IMR-90 (cell line): ENCODE measurements around the gene GOSR1. TPM values are rescaled to one million over a fixed set of nuclear protein-coding genes. Genes with fewer than 3 reads are reported as not detected.

Source experiments
- ATAC-seq: fragments of 200-7000 bp; cut with Tn5 transposase; 2 replicates; pipeline ENCODE4 v1.9.1; 2020; ENCODE audit warnings: low read depth, mild to moderate bottlenecking, moderate library complexity
- BruUV-seq: library from RNA; stranded (reverse); fragments of 400-500 nt; replicated peaks from 2 replicates; lab custom pipeline; 2021; lab: Mats Ljungman, UMichigan
- CTCF ChIA-PET: fragments of 300-600 bp; formaldehyde crosslinking; extraction: SDS; loops from one replicate; lab custom pipeline; 2021; ENCODE audit warnings: antibody characterized with exemption; lab: Yijun Ruan, JAX
- POLR2A ChIA-PET: fragments of 300-600 bp; sonication (Branson Sonifier 250); formaldehyde crosslinking; loops from one replicate; lab custom pipeline; 2022; ENCODE audit warnings: antibody characterized with exemption; ENCODE audit not compliant: unreplicated experiment; lab: Charles Lee
- DNase-seq: peaks from one replicate; pipeline ENCODE4 v3.0.0; 2013
- H2AFZ ChIP-seq: replicated peaks from 2 replicates; pipeline ENCODE3; 2013; ENCODE audit warnings: low read length, mild to moderate bottlenecking; ENCODE audit not compliant: poor library complexity
- H2AK5ac ChIP-seq: 2 replicates; pipeline ENCODE4 v1.6.1; 2013; ENCODE audit warnings: low read depth, low read length, inconsistent platforms
- H2AK9ac ChIP-seq: replicated peaks from 2 replicates; pipeline ENCODE3; 2013; ENCODE audit warnings: mild to moderate bottlenecking, low read depth, low read length, moderate library complexity; ENCODE audit not compliant: poor library complexity
- H2BK120ac ChIP-seq: 2 replicates; pipeline ENCODE4 v1.6.1; 2013; ENCODE audit warnings: low read depth, low read length, inconsistent platforms
- H2BK15ac ChIP-seq: 3 replicates; pipeline ENCODE4 v1.6.1; 2013; ENCODE audit warnings: low read depth, low read length, inconsistent platforms
- H2BK20ac ChIP-seq: 2 replicates; pipeline ENCODE4 v1.6.1; 2013; ENCODE audit warnings: low read depth, mild to moderate bottlenecking, inconsistent platforms, low read length, moderate library complexity
- H2BK5ac ChIP-seq: 2 replicates; pipeline ENCODE4 v1.6.1; 2013; ENCODE audit warnings: mild to moderate bottlenecking, low read depth, low read length, inconsistent platforms; ENCODE audit not compliant: poor library complexity, severe bottlenecking
- H3K14ac ChIP-seq: replicated peaks from 2 replicates; pipeline ENCODE4 v1.6.1; 2013; ENCODE audit warnings: low read depth, low read length, inconsistent platforms
- H3K18ac ChIP-seq: 2 replicates; pipeline ENCODE4 v1.6.1; 2013; ENCODE audit warnings: low read depth, low read length, control low read depth
- H3K23ac ChIP-seq: 2 replicates; pipeline ENCODE4 v1.6.1; 2013; ENCODE audit warnings: low read depth, low read length, inconsistent platforms
- H3K27ac ChIP-seq: 2 replicates; pipeline ENCODE4 v1.5.1; 2013; ENCODE audit warnings: mild to moderate bottlenecking, control low read depth, low read length; ENCODE audit not compliant: insufficient read depth
- H3K27me3 ChIP-seq: 2 replicates; pipeline ENCODE4 v1.6.1; 2013; ENCODE audit warnings: low read length; ENCODE audit not compliant: control insufficient read depth, insufficient read depth
- H3K36me3 ChIP-seq: 2 replicates; pipeline ENCODE4 v1.6.1; 2013; ENCODE audit warnings: low read length, mixed read lengths; ENCODE audit not compliant: control insufficient read depth, insufficient read depth
- H3K4ac ChIP-seq: 2 replicates; pipeline ENCODE4 v1.6.1; 2013; ENCODE audit warnings: low read depth, low read length, inconsistent platforms
- H3K4me1 ChIP-seq: 2 replicates; pipeline ENCODE4 v1.6.1; 2013; ENCODE audit warnings: low read length, mixed read lengths; ENCODE audit not compliant: control insufficient read depth, insufficient read depth
- H3K4me2 ChIP-seq: 2 replicates; pipeline ENCODE4 v1.6.1; 2013; ENCODE audit warnings: low read depth, mild to moderate bottlenecking, control low read depth, low read length, moderate library complexity
- H3K4me3 ChIP-seq: 2 replicates; pipeline ENCODE4 v1.5.1; 2013; ENCODE audit warnings: low read depth, mild to moderate bottlenecking, control low read depth, low read length, moderate library complexity; ENCODE audit not compliant: insufficient read depth
- H3K56ac ChIP-seq: 2 replicates; pipeline ENCODE4 v1.6.1; 2013; ENCODE audit warnings: low read length, inconsistent platforms; ENCODE audit not compliant: insufficient read depth; ENCODE audit errors: extremely low read depth
- H3K79me1 ChIP-seq, 2 experiments: 2 replicates each; pipeline ENCODE4 v1.6.1; 2013; ENCODE audit warnings: low read length in 2 of 2, inconsistent platforms in 1 of 2, low read depth in 1 of 2
- H3K9ac ChIP-seq: 2 replicates; pipeline ENCODE4 v1.6.1; 2013; ENCODE audit warnings: low read depth, low read length, control low read depth
- H3K9me1 ChIP-seq: 2 replicates; pipeline ENCODE4 v1.6.1; 2013; ENCODE audit warnings: low read length, inconsistent platforms; ENCODE audit not compliant: insufficient read depth
- H3K9me3 ChIP-seq: 2 replicates; pipeline ENCODE4 v1.6.1; 2013; ENCODE audit warnings: low read length; ENCODE audit not compliant: control insufficient read depth, insufficient read depth
- H4K20me1 ChIP-seq: 2 replicates; pipeline ENCODE4 v1.6.1; 2013; ENCODE audit warnings: low read length, inconsistent platforms; ENCODE audit not compliant: insufficient read depth
- H4K5ac ChIP-seq: 2 replicates; pipeline ENCODE4 v1.6.1; 2013; ENCODE audit warnings: mild to moderate bottlenecking, low read depth, low read length, control low read depth
- H4K8ac ChIP-seq, 2 experiments: 2 replicates each; pipeline ENCODE4 v1.6.1; 2013; ENCODE audit warnings: low read depth in 2 of 2, low read length in 2 of 2, control low read depth in 1 of 2, inconsistent platforms in 1 of 2
- H4K91ac ChIP-seq: 2 replicates; pipeline ENCODE4 v1.6.1; 2013; ENCODE audit warnings: low read depth, low read length, inconsistent platforms; ENCODE audit not compliant: insufficient read depth
- BHLHE40 ChIP-seq: fragments of 150-350 bp; IDR thresholded peaks from 2 replicates; pipeline ENCODE4 v1.6.1; 2016; ENCODE audit warnings: mild to moderate bottlenecking, low read depth, low read length
- CEBPB ChIP-seq: IDR thresholded peaks from 2 replicates; pipeline ENCODE4 v1.6.1; 2012; ENCODE audit warnings: low read depth, low read length, improper control_type of control experiment
- CHD1 ChIP-seq: IDR thresholded peaks from 2 replicates; pipeline ENCODE4 v1.6.1; 2012; ENCODE audit warnings: low read depth, low read length, improper control_type of control experiment
- CTCF ChIP-seq: conservative IDR thresholded peaks from 2 replicates; pipeline ENCODE4 v1.5.1; 2012; ENCODE audit warnings: mild to moderate bottlenecking, low read depth, low read length, improper control_type of control experiment
- MAZ ChIP-seq: IDR thresholded peaks from 2 replicates; pipeline ENCODE4 v1.6.1; 2012; ENCODE audit warnings: low read depth, mild to moderate bottlenecking, low read length, improper control_type of control experiment, moderate library complexity, borderline replicate concordance
- NFE2L2 ChIP-seq: fragments of 150-350 bp; IDR thresholded peaks from 2 replicates; pipeline ENCODE4 v1.6.1; 2016; ENCODE audit warnings: low read depth, mild to moderate bottlenecking, low read length
- RAD21 ChIP-seq: IDR thresholded peaks from 2 replicates; pipeline ENCODE4 v1.6.1; 2012; ENCODE audit warnings: low read length, improper control_type of control experiment
- RFX5 ChIP-seq: IDR thresholded peaks from 2 replicates; pipeline ENCODE4 v1.8.0; 2012; ENCODE audit warnings: low read depth, mild to moderate bottlenecking, low read length, moderate library complexity
- WGBS, 2 experiments: methylation state at CpG; one replicate each; pipeline versions ENCODE4 v1.1.5 to v1.1.7; 2013; ENCODE audit warnings: missing lambda C conversion rate in 2 of 2; ENCODE audit not compliant: insufficient read length in 1 of 2; ENCODE audit errors: extremely low coverage in 2 of 2; 5-methylcytosine and 5-hydroxymethylcytosine counted together
- dilution Hi-C: fragments of 300-500 bp; cut with HindIII; formaldehyde crosslinking; loops from one replicate; pipeline ENCODE4 v1.14.3; 2018; ENCODE audit warnings: low sequenced_read_pairs; ENCODE audit not compliant: unreplicated experiment
- in situ Hi-C: fragments of 300-500 bp; cut with MboI; formaldehyde crosslinking; loops from 3 replicates; pipeline ENCODE4 v1.14.3; 2019; ENCODE audit warnings: low sequenced_read_pairs, inconsistent platforms, mixed read lengths
- intact Hi-C: fragments of 100-400 bp; cut with micrococcal nuclease; formaldehyde crosslinking; loops from 2 replicates; pipeline ENCODE4 v1.10.0; 2022
- polyA plus RNA-seq, 3 experiments: library from polyadenylated mRNA; depleted of rRNA; stranded (reverse); fragments of >200 nt; gene quantifications; 2 replicates each; pipeline ENCODE4 v1.2.3, GENCODE V29; 2012; ENCODE audit warnings: low replicate concordance in 1 of 3
- total RNA-seq: library from RNA; depleted of rRNA; stranded (reverse); fragments of >200 nt; gene quantifications from 2 replicates; pipeline ENCODE4 v1.2.3, GENCODE V29; 2012

Gene GOSR1
- total and polyA plus RNA-seq, 2 of the 4 experiments (the other 2 are of a cell fraction), result 21.2 to 47.5 TPM

DNA sequence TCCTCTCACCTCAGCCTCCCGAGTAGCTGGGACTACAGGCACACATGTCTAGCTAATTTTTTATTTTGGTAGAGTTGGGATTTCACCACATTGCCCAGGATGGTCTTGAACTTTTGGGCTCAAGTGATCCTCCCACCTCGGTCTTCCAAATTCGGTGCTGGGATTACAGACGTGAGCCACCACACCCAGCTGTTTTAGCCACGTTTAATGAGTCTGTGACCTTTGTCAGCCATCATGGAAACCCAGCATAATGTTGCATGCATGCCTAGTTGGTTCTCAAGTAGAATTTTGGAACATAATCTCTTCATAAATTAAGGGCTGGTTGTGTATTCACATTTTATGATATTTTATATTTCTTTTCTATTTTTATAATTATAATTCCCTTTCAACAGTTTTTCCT, 42.0 kb downstream of the GOSR1 start:
- H2BK20ac ChIP-seq, result no peak overlapping the region
- H2AK9ac ChIP-seq, result no peak overlapping the region
- H4K91ac ChIP-seq, result no peak overlapping the region; the same call in 1 of the 2 replicates
- H3K56ac ChIP-seq, result no peak overlapping the region
- ATAC-seq (no peak), DNase-seq (no peak)
- H3K4me1 ChIP-seq, result peaks cover 10% of the 10 kb centered on the region
- ChIA-PET POLR2A (no interaction called here), CTCF (no interaction called here)
- H2BK5ac ChIP-seq, result peak overlapping the region; percentile 29
- H2BK120ac ChIP-seq, result no peak overlapping the region
- H3K9ac ChIP-seq, result no peak overlapping the region
- 0 out of 2 replicates have a peak overlapping the region, but pooled peaks have one; percentile 80 for H4K5ac ChIP-seq
- no peak overlapping the region for H3K4me2 ChIP-seq
- TF ChIP-seq MAZ, result no peak
- TF ChIP-seq CHD1, result no peak
- TF ChIP-seq BHLHE40, result no peak
- TF ChIP-seq RFX5, result no peak
- no peak for TF ChIP-seq CTCF
- TF ChIP-seq RAD21, result no peak
- TF ChIP-seq NFE2L2, result no peak
- TF ChIP-seq CEBPB, result no peak
- intact Hi-C loops, result no loop called here
- H3K27me3 ChIP-seq, result no peaks in the 10 kb centered on the region
- dilution Hi-C loops, result no loop called here
- no peaks in the 10 kb centered on the region for H3K9me3 ChIP-seq
- H3K14ac ChIP-seq, result peak overlapping the region; percentile 64
- no TSS peak for BruUV-seq
- peaks cover 12% of the 10 kb centered on the region; the same call in 1 of the 2 replicates for H3K9me1 ChIP-seq
- H4K8ac ChIP-seq, result peak overlapping the region in 1 of 2 experiments; percentile 48; a peak in 2 of 4 replicates
- H3K18ac ChIP-seq, result 0 out of 2 replicates have a peak overlapping the region, but pooled peaks have one; percentile 47
- H2AFZ ChIP-seq, result no peak overlapping the region
- peak overlapping the region; percentile 58 for H3K4ac ChIP-seq
- no peak overlapping the region; the same call in 1 of the 2 replicates for H2AK5ac ChIP-seq
- WGBS, 2 experiments, result no CpG with 5 or more reads among the region's 5 CpGs
- peaks cover 24% of the 10 kb centered on the region for H3K36me3 ChIP-seq
- H2BK15ac ChIP-seq, result no peak overlapping the region
- H4K20me1 ChIP-seq, result peaks cover 10% of the 10 kb centered on the region
- peaks cover 20 to 46% of the 10 kb centered on the region in 2 experiments; a peak in 3 of 4 replicates for H3K79me1 ChIP-seq
- peak overlapping the region; percentile 71; the same call in 1 of the 2 replicates for H3K23ac ChIP-seq
- no peak overlapping the region; the same call in 1 of the 2 replicates for H3K27ac ChIP-seq
- in situ Hi-C loops, result no loop called here
- no peak overlapping the region for H3K4me3 ChIP-seq
